CD4-positive, alpha-beta T cell (primary cell): ENCODE results near the gene NPAS3. TPM values are rescaled to one million over a fixed set of nuclear protein-coding genes. Genes with fewer than 3 reads are reported as not detected.

Experiments
- ATAC-seq: fragments of 200-7000 bp; cut with Tn5 transposase; one replicate; pipeline ENCODE4 v1.10.0; 2022; ENCODE audit warnings: mild to moderate bottlenecking; ENCODE audit not compliant: poor library complexity
- CTCF ChIA-PET: fragments of 350-600 bp; sonication (Branson Sonifier 250); formaldehyde crosslinking; loops from one replicate; lab custom pipeline; 2021; ENCODE audit warnings: antibody characterized with exemption, inconsistent platforms; lab: Charles Lee
- POLR2A ChIA-PET: fragments of 350-600 bp; sonication (Branson Sonifier 250); formaldehyde crosslinking; loops from one replicate; lab custom pipeline; 2021; ENCODE audit warnings: antibody characterized with exemption, inconsistent platforms; lab: Charles Lee
- DNase-seq, 14 experiments: peaks; one replicate each; pipeline ENCODE4 v3.0.0-alpha.2; 2013 to 2020; ENCODE audit warnings: mixed read lengths in 2 of 14
- H3K27ac ChIP-seq, 2 donors: one replicate each; pipeline versions ENCODE4 v1.5.1 to v1.7.0; 2013; ENCODE audit warnings: low read length in 2 of 2, low read depth in 1 of 2, mild to moderate bottlenecking in 1 of 2
- H3K27me3 ChIP-seq, 2 experiments: 1 replicate in 1 of 2; 2 replicates in 1 of 2; pipeline versions ENCODE4 v1.6.1 to v1.7.0; 2013; ENCODE audit warnings: low read length in 2 of 2, control low read depth in 1 of 2, mild to moderate bottlenecking in 1 of 2, moderate library complexity in 1 of 2; ENCODE audit not compliant: insufficient read depth in 2 of 2, control insufficient read depth in 1 of 2
- H3K36me3 ChIP-seq: one replicate; pipeline ENCODE4 v1.6.1; 2013; ENCODE audit warnings: low read length, control low read depth; ENCODE audit not compliant: insufficient read depth
- H3K4me1 ChIP-seq: one replicate; pipeline ENCODE4 v1.6.1; 2013; ENCODE audit warnings: low read length, control low read depth; ENCODE audit not compliant: insufficient read depth
- H3K4me3 ChIP-seq: one replicate; pipeline ENCODE4 v1.5.1; 2013; ENCODE audit warnings: mild to moderate bottlenecking, low read length, moderate library complexity
- H3K9me3 ChIP-seq, 2 experiments: 1 replicate in 1 of 2; 2 replicates in 1 of 2; pipeline versions ENCODE4 v1.6.1 to v1.7.0; 2013; ENCODE audit warnings: low read length in 2 of 2, mild to moderate bottlenecking in 2 of 2, control low read depth in 1 of 2, moderate library complexity in 1 of 2; ENCODE audit not compliant: control insufficient read depth in 1 of 2, insufficient read depth in 1 of 2
- H3K27ac Mint-ChIP-seq: one replicate; pipeline ENCODE4 v1.8.0; 2020; ENCODE audit warnings: mixed read lengths
- H3K27me3 Mint-ChIP-seq: one replicate; pipeline ENCODE4 v1.8.0; 2021; ENCODE audit warnings: mixed read lengths
- H3K36me3 Mint-ChIP-seq: one replicate; pipeline ENCODE4 v1.8.0; 2021; ENCODE audit warnings: low read depth, mixed read lengths
- H3K4me1 Mint-ChIP-seq: one replicate; pipeline ENCODE4 v1.8.0; 2021; ENCODE audit warnings: low read depth, mixed read lengths
- H3K4me3 Mint-ChIP-seq: one replicate; pipeline ENCODE4 v1.8.0; 2020; ENCODE audit warnings: mild to moderate bottlenecking, mixed read lengths
- H3K9me3 Mint-ChIP-seq: one replicate; pipeline ENCODE4 v1.8.0; 2020; ENCODE audit warnings: mixed read lengths
- intact Hi-C, 2 experiments: fragments of 100-400 bp; cut with DNase I in 1 of 2; cut with micrococcal nuclease in 1 of 2; formaldehyde crosslinking; loops; one replicate each; pipeline versions ENCODE4 v1.15.1 to v1.9.0; 2023 to 2025; cut with DNase I, micrococcal nuclease
- polyA plus RNA-seq, 2 donors: library from polyadenylated mRNA; unstranded; fragments of 120-200 nt; gene quantifications; one replicate each; pipeline ENCODE4 v1.2.1, GENCODE V29; 2013
- total RNA-seq, 174 experiments: library from RNA in 2 of 174; stranded (reverse) in 2 of 174; gene quantifications; one replicate each; pipeline ENCODE4 v1.2.3 and lab custom pipeline; 2021 to 2026
- TF ChIP-seq, protein P1 (sequence below): fragments of 200-600 bp; IDR thresholded peaks from one replicate; pipeline ENCODE4 v1.8.0; 2022; ENCODE audit warnings: antibody characterized with exemption, mild to moderate bottlenecking

Gene NPAS3
- total RNA-seq: not detected
- not detected for polyA plus RNA-seq (2013, experiment 1 of 2)
- 0.11 TPM for polyA plus RNA-seq (2013, experiment 2 of 2)
- total RNA-seq (lab: John Stamatoyannopoulos, UW): 0 to 0.43 (median 0) reads per million in 172 experiments

DNA sequence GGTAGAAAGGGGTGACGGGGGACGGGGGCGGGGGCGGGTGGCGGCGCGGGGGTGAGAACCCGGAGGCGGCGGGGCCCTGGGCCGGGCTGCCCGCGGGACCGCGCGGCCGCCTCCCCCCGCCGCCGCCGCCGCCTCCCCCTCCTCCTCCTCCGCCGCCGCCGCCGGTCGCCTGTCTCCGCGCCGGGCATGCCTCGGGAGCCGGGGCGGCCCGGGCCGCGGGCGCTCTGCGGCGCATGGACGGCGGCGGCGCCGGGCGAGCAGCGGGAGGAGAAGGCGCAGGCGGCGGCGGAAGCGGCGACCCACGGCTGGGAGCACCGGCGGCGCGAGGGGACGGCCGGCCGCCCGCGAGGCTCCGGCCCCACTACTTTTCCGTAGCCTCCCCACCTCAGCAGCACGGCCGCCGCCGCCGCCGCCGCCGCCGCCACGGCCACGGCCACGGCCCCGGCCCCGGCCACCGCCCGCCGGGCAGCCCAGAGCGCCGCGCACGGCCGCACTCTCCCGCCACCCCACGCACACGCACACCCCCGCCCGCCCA is at the start of gene NPAS3:
NPAS3 (plus strand) TSS at position 161 of the 535 bp plus-strand sequence.
- ATAC-seq (no peak), DNase-seq (no peak)
- no peaks in the 10 kb centered on the region for H3K36me3 ChIP-seq
- H3K9me3 ChIP-seq: peaks cover 0 to 14% of the 10 kb centered on the region in 2 experiments
- H3K27ac Mint-ChIP-seq: no peak within 1 kb of the TSS
- peak within 1 kb of the TSS; percentile 25 for H3K4me3 ChIP-seq
- no peaks in the 10 kb centered on the region for H3K36me3 Mint-ChIP-seq
- H3K4me1 ChIP-seq: peaks cover 17% of the 10 kb centered on the region
- peaks cover 74% of the 10 kb centered on the region for H3K27me3 Mint-ChIP-seq
- H3K27ac ChIP-seq: no peak within 1 kb of the TSS
- no peaks in the 10 kb centered on the region for H3K9me3 Mint-ChIP-seq
- ChIA-PET CTCF (no interaction called here), POLR2A (no interaction called here)
- peaks cover 14% of the 10 kb centered on the region for H3K4me1 Mint-ChIP-seq
- TF ChIP-seq, protein P1, sequence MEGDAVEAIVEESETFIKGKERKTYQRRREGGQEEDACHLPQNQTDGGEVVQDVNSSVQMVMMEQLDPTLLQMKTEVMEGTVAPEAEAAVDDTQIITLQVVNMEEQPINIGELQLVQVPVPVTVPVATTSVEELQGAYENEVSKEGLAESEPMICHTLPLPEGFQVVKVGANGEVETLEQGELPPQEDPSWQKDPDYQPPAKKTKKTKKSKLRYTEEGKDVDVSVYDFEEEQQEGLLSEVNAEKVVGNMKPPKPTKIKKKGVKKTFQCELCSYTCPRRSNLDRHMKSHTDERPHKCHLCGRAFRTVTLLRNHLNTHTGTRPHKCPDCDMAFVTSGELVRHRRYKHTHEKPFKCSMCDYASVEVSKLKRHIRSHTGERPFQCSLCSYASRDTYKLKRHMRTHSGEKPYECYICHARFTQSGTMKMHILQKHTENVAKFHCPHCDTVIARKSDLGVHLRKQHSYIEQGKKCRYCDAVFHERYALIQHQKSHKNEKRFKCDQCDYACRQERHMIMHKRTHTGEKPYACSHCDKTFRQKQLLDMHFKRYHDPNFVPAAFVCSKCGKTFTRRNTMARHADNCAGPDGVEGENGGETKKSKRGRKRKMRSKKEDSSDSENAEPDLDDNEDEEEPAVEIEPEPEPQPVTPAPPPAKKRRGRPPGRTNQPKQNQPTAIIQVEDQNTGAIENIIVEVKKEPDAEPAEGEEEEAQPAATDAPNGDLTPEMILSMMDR: no peak
- intact Hi-C loops: no loop called here
- H3K4me3 Mint-ChIP-seq: peak within 1 kb of the TSS; percentile 87
- peaks cover 36 to 67% of the 10 kb centered on the region in 2 experiments for H3K27me3 ChIP-seq

DNA sequence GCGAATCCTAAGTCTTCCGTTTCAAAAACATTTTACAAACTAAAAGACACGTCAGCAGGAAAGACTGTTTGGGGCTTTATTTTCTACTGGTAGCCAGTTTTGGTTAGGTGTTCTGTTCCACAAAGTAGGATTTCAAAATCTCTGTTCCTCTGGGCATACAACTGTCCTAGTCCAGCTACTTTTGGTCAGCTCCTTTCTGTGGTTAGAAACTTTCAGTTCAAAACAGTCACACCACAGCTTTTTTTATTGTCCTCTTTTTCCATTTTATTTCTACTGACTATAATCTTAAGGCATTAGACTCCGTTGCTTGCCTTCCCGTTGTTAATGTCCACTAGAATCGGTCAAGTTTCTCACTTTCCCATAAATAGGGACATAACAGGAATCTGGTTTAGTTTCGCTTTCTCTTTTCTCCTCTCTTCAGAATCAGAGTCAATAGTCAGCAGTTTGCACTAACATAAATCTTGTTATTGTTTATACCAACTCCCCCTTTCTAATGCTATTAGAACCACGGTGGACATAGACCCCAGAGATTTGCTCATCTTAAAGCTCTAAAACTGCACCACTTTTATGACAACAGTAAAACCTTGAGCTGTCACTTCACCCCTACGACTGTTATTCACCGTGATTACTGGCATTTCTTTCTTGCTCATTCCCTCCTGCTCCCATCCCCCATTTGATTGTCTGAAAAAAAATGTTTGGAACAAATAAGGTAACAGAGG is 41.5 kb upstream of the NPAS3 start:
- H3K4me1 ChIP-seq: no peaks in the 10 kb centered on the region
- H3K9me3 ChIP-seq: peaks cover 0 to 3% of the 10 kb centered on the region in 2 experiments
- Mint-ChIP-seq H3K9me3 (no peaks in the 10 kb centered on the region), H3K4me3 (no peak overlapping the region), H3K27me3 (no peaks in the 10 kb centered on the region), H3K36me3 (no peaks in the 10 kb centered on the region), H3K4me1 (no peaks in the 10 kb centered on the region), H3K27ac (no peak overlapping the region)
- DNase-seq: peak in 1 of 14 experiments; percentile 1
- TF ChIP-seq, protein P1: no peak
- H3K27me3 ChIP-seq: no peaks in the 10 kb centered on the region
- no peak for ATAC-seq
- intact Hi-C loops: no loop called here
- no peak overlapping the region for H3K27ac ChIP-seq
- no peaks in the 10 kb centered on the region for H3K36me3 ChIP-seq
- H3K4me3 ChIP-seq: peak overlapping the region; percentile 40
- CTCF ChIA-PET: no interaction called here
- POLR2A ChIA-PET: no interaction called here

DNA sequence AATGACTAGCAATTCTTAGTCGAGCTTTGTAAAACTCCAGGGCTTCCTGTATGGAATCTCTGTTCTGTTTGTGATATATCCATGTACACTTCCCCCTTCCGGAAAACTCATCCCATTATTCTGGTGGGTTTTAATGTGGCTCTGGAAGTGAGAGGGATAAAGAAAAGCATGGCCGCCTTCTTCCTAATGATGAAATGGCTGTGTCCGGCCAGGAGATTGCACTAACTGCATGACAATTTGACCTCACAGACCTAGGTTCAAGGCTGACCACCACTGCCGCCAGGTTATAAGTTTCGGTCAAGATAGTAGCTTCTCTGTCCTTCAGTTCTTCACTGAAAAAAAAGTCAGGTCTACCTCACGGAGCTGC is 41.0 kb upstream of the NPAS3 start:
- H3K27me3 Mint-ChIP-seq: peaks cover 4% of the 10 kb centered on the region
- H3K4me3 Mint-ChIP-seq: no peak overlapping the region
- H3K36me3 Mint-ChIP-seq: no peaks in the 10 kb centered on the region
- intact Hi-C loops: no loop called here
- H3K36me3 ChIP-seq: no peaks in the 10 kb centered on the region
- ChIA-PET POLR2A (no interaction called here), CTCF (no interaction called here)
- H3K4me1 Mint-ChIP-seq: no peaks in the 10 kb centered on the region
- H3K9me3 ChIP-seq: peaks cover 0 to 3% of the 10 kb centered on the region in 2 experiments
- H3K4me3 ChIP-seq: peak overlapping the region; percentile 40
- no peak overlapping the region for H3K27ac ChIP-seq
- no peak for ATAC-seq
- no peaks in the 10 kb centered on the region for H3K27me3 ChIP-seq
- H3K4me1 ChIP-seq: no peaks in the 10 kb centered on the region
- TF ChIP-seq, protein P1: no peak
- H3K9me3 Mint-ChIP-seq: no peaks in the 10 kb centered on the region
- no peak overlapping the region for H3K27ac Mint-ChIP-seq
- no peak for DNase-seq
